SK-N-SH (cell line): ENCODE results near the gene PATE1. TPM values are rescaled to one million over a fixed set of nuclear protein-coding genes. Genes with fewer than 3 reads are reported as not detected.
A peak's percentile ranks its signal among the peaks of the same experiment; 100 is the strongest.

Experiments
- CTCF ChIA-PET: fragments of 300-600, 350-600 bp; formaldehyde crosslinking; extraction: SDS; loops from one replicate; lab custom pipeline; 2021; lab: Yijun Ruan, JAX
- POLR2A ChIA-PET: fragments of 350-600 bp; sonication (Branson Sonifier 250); formaldehyde crosslinking; extraction: SDS; loops from one replicate; lab custom pipeline; 2020; ENCODE audit warnings: antibody characterized with exemption, inconsistent platforms; lab: Yijun Ruan, JAX
- DNase-seq: peaks from one replicate; pipeline ENCODE4 v3.0.0; 2012
- H2AFZ ChIP-seq: fragments of 200-600 bp; sonication (generic); 2 replicates; pipeline ENCODE4 v1.8.1; 2016; ENCODE audit warnings: antibody characterized with exemption, mild to moderate bottlenecking, low read depth
- H3F3A ChIP-seq: fragments of 200-600 bp; sonication (generic); replicated peaks from 2 replicates; pipeline ENCODE3; 2016; ENCODE audit warnings: antibody characterized with exemption, mild to moderate bottlenecking; ENCODE audit not compliant: insufficient read depth
- H3K27ac ChIP-seq, 2 experiments: fragments of 200-500 bp in 1 of 2; fragments of 200-600 bp in 1 of 2; sonication (Bioruptor generic) in 1 of 2; sonication (generic), shearing (Covaris generic) in 1 of 2; 2 replicates each; pipeline versions ENCODE4 v1.5.1 to v1.6.1; 2014 to 2016; ENCODE audit warnings: low read depth in 2 of 2, inconsistent platforms in 1 of 2, low read length in 1 of 2, mild to moderate bottlenecking in 1 of 2, mixed read lengths in 1 of 2
- H3K27me3 ChIP-seq: fragments of 200-600 bp; sonication (generic), shearing (Covaris generic); 2 replicates; pipeline ENCODE4 v1.6.1; 2016; ENCODE audit warnings: mixed run types; ENCODE audit not compliant: insufficient read depth
- H3K36me3 ChIP-seq, 2 experiments: fragments of 200-500 bp in 1 of 2; fragments of 200-600 bp in 1 of 2; sonication (Bioruptor generic) in 1 of 2; sonication (generic) in 1 of 2; replicated peaks in 1 of 2; 2 replicates each; pipeline versions ENCODE3 to v1.5.1; 2014 to 2016; ENCODE audit warnings: low read length in 1 of 2, mild to moderate bottlenecking in 1 of 2; ENCODE audit not compliant: insufficient read depth in 2 of 2, control insufficient read depth in 1 of 2
- H3K4me1 ChIP-seq, 2 experiments: fragments of 200-500 bp in 1 of 2; fragments of 200-600 bp in 1 of 2; sonication (Bioruptor generic) in 1 of 2; sonication (generic), shearing (Covaris generic) in 1 of 2; 2 replicates each; pipeline versions ENCODE4 v1.5.1 to v1.6.1; 2014 to 2016; ENCODE audit warnings: low read depth in 1 of 2, low read length in 1 of 2, mixed run types in 1 of 2; ENCODE audit not compliant: insufficient read depth in 2 of 2, control insufficient read depth in 1 of 2
- H3K4me2 ChIP-seq: fragments of 200-600 bp; sonication (generic), shearing (Covaris generic); 2 replicates; pipeline ENCODE4 v1.6.1; 2017; ENCODE audit warnings: mixed run types
- H3K4me3 ChIP-seq, 2 experiments: fragments of 200-500 bp in 1 of 2; fragments of 200-600 bp in 1 of 2; sonication (Bioruptor generic) in 1 of 2; sonication (generic), shearing (Covaris generic) in 1 of 2; 2 replicates each; pipeline versions ENCODE4 v1.5.1 to v1.8.1; 2014 to 2016; ENCODE audit warnings: low read depth in 2 of 2, inconsistent platforms in 1 of 2, low read length in 1 of 2, mild to moderate bottlenecking in 1 of 2, mixed read lengths in 1 of 2, moderate library complexity in 1 of 2
- H3K79me2 ChIP-seq: fragments of 200-600 bp; sonication (generic); 2 replicates; pipeline ENCODE4 v1.8.1; 2017; ENCODE audit warnings: mild to moderate bottlenecking; ENCODE audit not compliant: insufficient read depth
- H3K9ac ChIP-seq: fragments of 200-600 bp; sonication (generic); 2 replicates; pipeline ENCODE4 v1.6.1; 2017; ENCODE audit warnings: mixed run types
- H3K9me2 ChIP-seq: fragments of 200-600 bp; sonication (generic); 2 replicates; pipeline ENCODE4 v1.6.1; 2017; ENCODE audit warnings: mixed run types
- H3K9me3 ChIP-seq: fragments of 200-600 bp; sonication (generic); 2 replicates; pipeline ENCODE4 v1.6.1; 2017; ENCODE audit warnings: mixed run types, mild to moderate bottlenecking, moderate library complexity
- H4K20me1 ChIP-seq: fragments of 200-600 bp; sonication (generic); 2 replicates; pipeline ENCODE4 v1.6.1; 2017; ENCODE audit warnings: mild to moderate bottlenecking, mixed run types; ENCODE audit not compliant: insufficient read depth
- CHD2 ChIP-seq: fragments of 150-350 bp; IDR thresholded peaks from 2 replicates; pipeline ENCODE4 v1.6.1; 2018; ENCODE audit warnings: low read length; ENCODE audit not compliant: partially characterized antibody
- EP300 ChIP-seq, 2 experiments: IDR thresholded peaks; 2 replicates each; pipeline versions ENCODE4 v1.4.0 to v1.6.1; 2012; ENCODE audit warnings: borderline replicate concordance in 1 of 2, low read depth in 1 of 2, low read length in 1 of 2
- FOXJ3 ChIP-seq: sonication (generic); formaldehyde crosslinking; IDR thresholded peaks from 2 replicates; pipeline ENCODE4 v1.5.1; 2020; ENCODE audit warnings: mild to moderate bottlenecking, missing genetic modification reagents
- GATA2 ChIP-seq: sonication (generic); formaldehyde crosslinking; IDR thresholded peaks from 2 replicates; pipeline ENCODE4 v1.5.0; 2020; ENCODE audit warnings: mild to moderate bottlenecking, missing genetic modification reagents
- IRF3 ChIP-seq: fragments of 150-350 bp; IDR thresholded peaks from 2 replicates; pipeline ENCODE4 v1.6.1; 2016; ENCODE audit warnings: mild to moderate bottlenecking, low read depth, low read length
- JUND ChIP-seq: IDR thresholded peaks from 2 replicates; pipeline ENCODE4 v1.4.0; 2012
- MEF2A ChIP-seq: IDR thresholded peaks from 2 replicates; pipeline ENCODE4 v1.4.0; 2012; ENCODE audit warnings: low read depth, borderline replicate concordance
- NRF1 ChIP-seq: IDR thresholded peaks from 2 replicates; pipeline ENCODE4 v1.6.1; 2012; ENCODE audit warnings: low read depth, mild to moderate bottlenecking, low read length
- PBX3 ChIP-seq: IDR thresholded peaks from 2 replicates; pipeline ENCODE4; 2012
- REST ChIP-seq: IDR thresholded peaks from 2 replicates; pipeline ENCODE4 v1.6.1; 2012; ENCODE audit warnings: mild to moderate bottlenecking, low read depth, low read length, moderate library complexity
- RFX5 ChIP-seq: IDR thresholded peaks from 2 replicates; pipeline ENCODE4 v1.6.1; 2012; ENCODE audit warnings: mild to moderate bottlenecking, improper control_type of control experiment, low read length
- RXRA ChIP-seq: IDR thresholded peaks from 2 replicates; pipeline ENCODE4 v1.4.0; 2012; ENCODE audit warnings: low read depth, mild to moderate bottlenecking, borderline replicate concordance
- SIN3A ChIP-seq: IDR thresholded peaks from 2 replicates; pipeline ENCODE4 v1.6.1; 2012; ENCODE audit warnings: low read depth, mild to moderate bottlenecking, low read length, moderate library complexity, borderline replicate concordance
- SMC3 ChIP-seq: IDR thresholded peaks from 2 replicates; pipeline ENCODE4 v1.6.1; 2012; ENCODE audit warnings: low read depth, low read length, improper control_type of control experiment
- TAF1 ChIP-seq: IDR thresholded peaks from 2 replicates; pipeline ENCODE4 v1.6.1; 2012; ENCODE audit warnings: low read depth, mild to moderate bottlenecking, low read length, moderate library complexity, borderline replicate concordance
- TCF12 ChIP-seq: IDR thresholded peaks from 2 replicates; pipeline ENCODE4 v1.4.0; 2012
- USF1 ChIP-seq: IDR thresholded peaks from 2 replicates; pipeline ENCODE4 v1.4.0; 2012; ENCODE audit warnings: low read depth, borderline replicate concordance
- YY1 ChIP-seq: IDR thresholded peaks from 2 replicates; pipeline ENCODE4 v1.4.0; 2012; ENCODE audit warnings: low read depth, mild to moderate bottlenecking
- ZBTB33 ChIP-seq: IDR thresholded peaks from 2 replicates; pipeline ENCODE4 v1.4.0; 2012; ENCODE audit warnings: low read depth, borderline replicate concordance
- polyA plus RNA-seq, 3 experiments: library from polyadenylated mRNA; depleted of rRNA; stranded (reverse); fragments of >200 nt; gene quantifications; 2 replicates each; pipeline ENCODE4 v1.2.3, GENCODE V29; 2012

The PATE1 gene
- polyA plus RNA-seq, 1 of the 3 experiments (the other 2 are of a cell fraction) = not detected

GRCh38 chr11:125777309-125777708, 31.2 kb downstream of the PATE1 start (continued):
- TF ChIP-seq SIN3A (no peak), NRF1 (no peak), RXRA (no peak), TCF12 (peak; percentile 41), USF1 (no peak)

- Histone ChIP-seq H3K27me3 (no peaks in the 10 kb centered on the region), H3K79me2 (no peaks in the 10 kb centered on the region), H4K20me1 (no peaks in the 10 kb centered on the region), H3K4me3 (no peak within 1 kb of the TSS), H3K4me2 (peak within 1 kb of the TSS; percentile 13; the same call in 1 of the 2 replicates), H3K9me3 (no peaks in the 10 kb centered on the region), H3K4me1 (peaks cover 0 to 17% of the 10 kb centered on the region in 2 experiments; a peak in 1 of 4 replicates), H3F3A (peaks cover 4% of the 10 kb centered on the region), H2AFZ (peak within 1 kb of the TSS; percentile 29; the same call in 1 of the 2 replicates), H3K36me3 (no peaks in the 10 kb centered on the region), H3K9ac (no peak within 1 kb of the TSS), H3K9me2 (no peaks in the 10 kb centered on the region), H3K27ac (no peak within 1 kb of the TSS)
- DNase-seq = no peak
- CTCF ChIA-PET = no interaction called here
- POLR2A ChIA-PET = no interaction called here
- no peak for TF ChIP-seq REST
- no peak for TF ChIP-seq EP300 (IDR thresholded peaks at IDR 0.05; ENCODE audit: borderline replicate concordance in 1 of 2, low read depth in 1 of 2, low read length in 1 of 2)
- no peak for TF ChIP-seq ZBTB33
- TF ChIP-seq TAF1 = no peak
- no peak for TF ChIP-seq MEF2A
- TF ChIP-seq YY1 = no peak
- TF ChIP-seq GATA2 = no peak
- TF ChIP-seq CHD2 = no peak
- no peak for TF ChIP-seq SMC3
- TF ChIP-seq PBX3 = no peak
- no peak for TF ChIP-seq USF1
- TF ChIP-seq FOXJ3 = no peak
- TF ChIP-seq JUND = no peak
- no peak for TF ChIP-seq RFX5
- TF ChIP-seq IRF3 = no peak
These were observed 32.6 kb downstream of the PATE1 start, which contains the start of gene PATE2 for GRCh38 chr11:125778728-125779127. Gene PATE2 (minus strand): TSS chr11:125778828. CDS start chr11:125778773, 55 bp downstream.
